NK-92 treated with Interleukin-12 subunit alpha and Interleukin-12 subunit beta, amount 100 ng/mL, for 24 hours (cell line): Measurements from ENCODE around the gene MCF2L.

Experiments
- DNase-seq: peaks from one replicate; lab custom pipeline; 2025; lab: John Stamatoyannopoulos, UW

The MCF2L gene

GRCh38 chr13:112962911-112963625, 5.9 kb upstream of the MCF2L start:
- DNase-seq: no peak

GRCh38 chr13:112963641-112964040, 5.4 kb upstream of the MCF2L start:
- DNase-seq: no peak

GRCh38 chr13:112964971-112965492, 4.0 kb upstream of the MCF2L start:
- DNase-seq: no peak

GRCh38 chr13:112965573-112966115, 3.4 kb upstream of the MCF2L start:
- DNase-seq: no peak

- DNase-seq: no peak
These were observed 2.2 kb upstream of the MCF2L start for GRCh38 chr13:112966776-112967175.

- DNase-seq: no peak
These were observed 1.2 kb upstream of the MCF2L start for GRCh38 chr13:112967686-112968379.

GRCh38 chr13:112968380-112968909, 569 bp upstream of the MCF2L start:
- no peak for DNase-seq

GRCh38 chr13:112969692-112970338, 801 bp downstream of the MCF2L start:
- no peak for DNase-seq

- DNase-seq: no peak
These were observed 1.7 kb downstream of the MCF2L start for GRCh38 chr13:112970552-112971287.

- DNase-seq: no peak
These were observed 2.3 kb downstream of the MCF2L start for GRCh38 chr13:112971288-112971643.

- no peak for DNase-seq
These were observed 3.2 kb downstream of the MCF2L start for GRCh38 chr13:112972258-112972657.

- DNase-seq: no peak
These were observed 4.0 kb downstream of the MCF2L start for GRCh38 chr13:112972867-112973576.

GRCh38 chr13:112973577-112973951, 4.5 kb downstream of the MCF2L start:
- DNase-seq: no peak

- DNase-seq: no peak
These were observed 5.1 kb downstream of the MCF2L start for GRCh38 chr13:112974125-112974524.

- DNase-seq: no peak
These were observed 5.7 kb downstream of the MCF2L start for GRCh38 chr13:112974671-112975070.

- DNase-seq: no peak
These were observed 6.5 kb downstream of the MCF2L start for GRCh38 chr13:112975401-112975939.

GRCh38 chr13:112976526-112976925, 7.5 kb downstream of the MCF2L start:
- no peak for DNase-seq

- no peak for DNase-seq
These were observed 8.1 kb downstream of the MCF2L start for GRCh38 chr13:112977091-112977490.

GRCh38 chr13:112977525-112977924, 8.5 kb downstream of the MCF2L start:
- no peak for DNase-seq

- no peak for DNase-seq
These were observed 9.8 kb downstream of the MCF2L start for GRCh38 chr13:112978561-112979405.
